Cardiac fibroblast (primary cell): ENCODE results near the gene ROBO1.

Source experiments
- DNase-seq, 2 donors: peaks; one replicate each; pipeline versions ENCODE4 v3.0.0 to v3.0.0-alpha.2; 2010; ENCODE audit warnings: low read depth in 2 of 2
- H3K4me3 ChIP-seq, 2 donors: replicated peaks in 1 of 2; 1 replicate in 1 of 2; 2 replicates in 1 of 2; pipeline ENCODE4 v1.5.1; 2011; ENCODE audit warnings: low read depth in 2 of 2, low read length in 2 of 2, mild to moderate bottlenecking in 2 of 2, moderate library complexity in 1 of 2
- TF ChIP-seq, protein P1 (sequence below): IDR thresholded peaks from one replicate; pipeline ENCODE4 v1.5.1; 2011; ENCODE audit warnings: low read depth, mild to moderate bottlenecking, low read length, inconsistent platforms

The ROBO1 gene

DNA sequence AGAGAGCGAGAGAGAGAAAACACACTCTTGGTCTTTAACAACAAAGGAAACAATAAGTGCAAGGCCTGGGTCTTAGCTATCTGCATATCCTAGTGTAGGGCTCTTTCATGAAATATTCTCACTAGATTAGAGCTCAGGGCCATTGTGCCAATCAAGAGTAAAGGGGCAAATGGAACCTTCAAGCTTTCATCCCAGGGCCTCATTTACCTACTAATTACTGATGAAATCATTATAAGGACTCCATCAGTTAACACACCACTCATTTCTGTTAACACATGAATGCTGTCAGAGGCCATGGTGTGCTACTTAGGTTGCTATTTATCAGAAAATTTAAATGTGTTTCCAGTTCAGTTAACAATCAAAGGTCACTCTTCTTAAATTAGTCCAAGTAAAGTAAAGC is 597.8 kb downstream of the ROBO1 start:
- DNase-seq: no peak
- TF ChIP-seq, protein P1, sequence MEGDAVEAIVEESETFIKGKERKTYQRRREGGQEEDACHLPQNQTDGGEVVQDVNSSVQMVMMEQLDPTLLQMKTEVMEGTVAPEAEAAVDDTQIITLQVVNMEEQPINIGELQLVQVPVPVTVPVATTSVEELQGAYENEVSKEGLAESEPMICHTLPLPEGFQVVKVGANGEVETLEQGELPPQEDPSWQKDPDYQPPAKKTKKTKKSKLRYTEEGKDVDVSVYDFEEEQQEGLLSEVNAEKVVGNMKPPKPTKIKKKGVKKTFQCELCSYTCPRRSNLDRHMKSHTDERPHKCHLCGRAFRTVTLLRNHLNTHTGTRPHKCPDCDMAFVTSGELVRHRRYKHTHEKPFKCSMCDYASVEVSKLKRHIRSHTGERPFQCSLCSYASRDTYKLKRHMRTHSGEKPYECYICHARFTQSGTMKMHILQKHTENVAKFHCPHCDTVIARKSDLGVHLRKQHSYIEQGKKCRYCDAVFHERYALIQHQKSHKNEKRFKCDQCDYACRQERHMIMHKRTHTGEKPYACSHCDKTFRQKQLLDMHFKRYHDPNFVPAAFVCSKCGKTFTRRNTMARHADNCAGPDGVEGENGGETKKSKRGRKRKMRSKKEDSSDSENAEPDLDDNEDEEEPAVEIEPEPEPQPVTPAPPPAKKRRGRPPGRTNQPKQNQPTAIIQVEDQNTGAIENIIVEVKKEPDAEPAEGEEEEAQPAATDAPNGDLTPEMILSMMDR: no peak
- no peak overlapping the region for H3K4me3 ChIP-seq

GRCh38 chr3:79167651-79168416 is 600.0 kb downstream of the ROBO1 start:
- TF ChIP-seq, protein P1: no peak
- DNase-seq: peak; percentile 95 to 96
- no peak overlapping the region for H3K4me3 ChIP-seq

DNA sequence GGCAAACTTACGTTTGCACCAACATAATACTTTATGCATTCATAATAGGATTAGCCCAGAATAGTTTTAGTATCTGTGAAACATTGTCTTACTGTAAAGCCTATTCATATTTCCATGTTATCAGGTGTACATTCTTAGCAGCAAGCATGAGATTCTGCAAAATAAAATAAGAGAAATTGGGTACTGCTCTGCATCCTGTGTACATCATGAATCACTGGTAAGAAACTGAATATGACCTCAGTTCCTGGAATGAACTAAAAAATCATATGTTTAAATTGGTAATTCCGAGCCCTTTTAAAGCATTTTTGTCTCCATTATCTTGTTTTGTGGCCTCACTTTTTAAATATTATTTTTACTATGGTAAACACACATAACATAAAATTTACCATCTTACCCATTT is 605.1 kb downstream of the ROBO1 start:
- no peak overlapping the region for H3K4me3 ChIP-seq
- peak; percentile 2 to 48 for DNase-seq
- TF ChIP-seq, protein P1: no peak

- TF ChIP-seq, protein P1: no peak
- peak; percentile 50 to 64 for DNase-seq
- H3K4me3 ChIP-seq: no peak overlapping the region
Measured at GRCh38 chr3:79161941-79162340, 605.9 kb downstream of the ROBO1 start.

DNA sequence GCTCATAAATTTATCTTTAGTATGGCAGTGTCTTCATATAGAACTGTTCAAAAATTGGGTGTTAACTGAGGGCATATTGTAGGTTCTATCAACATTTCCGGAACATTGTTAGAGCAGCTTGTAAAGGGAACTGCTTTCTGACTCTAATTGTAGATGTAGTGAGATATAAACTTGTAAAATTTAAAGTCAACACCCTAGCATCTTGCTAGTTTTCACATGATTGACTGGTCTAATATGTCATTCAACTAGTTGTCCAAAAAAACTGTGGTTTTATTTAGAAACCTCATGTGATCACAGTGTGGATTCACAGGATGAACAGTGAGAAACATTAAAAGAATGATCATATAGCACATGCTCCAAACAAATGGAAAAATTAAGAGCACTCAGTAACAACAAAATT is 607.4 kb downstream of the ROBO1 start:
- DNase-seq: no peak
- TF ChIP-seq, protein P1: no peak
- H3K4me3 ChIP-seq: no peak overlapping the region

- TF ChIP-seq, protein P1: no peak
- no peak for DNase-seq
- no peak overlapping the region for H3K4me3 ChIP-seq
Measured at GRCh38 chr3:79159736-79160135, 608.1 kb downstream of the ROBO1 start.

GRCh38 chr3:79157191-79157590 is 610.6 kb downstream of the ROBO1 start:
- TF ChIP-seq, protein P1: no peak

More at GRCh38 chr3:79157191-79157590, 610.6 kb downstream of the ROBO1 start:
- DNase-seq: no peak
- no peak overlapping the region for H3K4me3 ChIP-seq
